ENCODE data around the gene MMRN2.

Gene MMRN2

DNA sequence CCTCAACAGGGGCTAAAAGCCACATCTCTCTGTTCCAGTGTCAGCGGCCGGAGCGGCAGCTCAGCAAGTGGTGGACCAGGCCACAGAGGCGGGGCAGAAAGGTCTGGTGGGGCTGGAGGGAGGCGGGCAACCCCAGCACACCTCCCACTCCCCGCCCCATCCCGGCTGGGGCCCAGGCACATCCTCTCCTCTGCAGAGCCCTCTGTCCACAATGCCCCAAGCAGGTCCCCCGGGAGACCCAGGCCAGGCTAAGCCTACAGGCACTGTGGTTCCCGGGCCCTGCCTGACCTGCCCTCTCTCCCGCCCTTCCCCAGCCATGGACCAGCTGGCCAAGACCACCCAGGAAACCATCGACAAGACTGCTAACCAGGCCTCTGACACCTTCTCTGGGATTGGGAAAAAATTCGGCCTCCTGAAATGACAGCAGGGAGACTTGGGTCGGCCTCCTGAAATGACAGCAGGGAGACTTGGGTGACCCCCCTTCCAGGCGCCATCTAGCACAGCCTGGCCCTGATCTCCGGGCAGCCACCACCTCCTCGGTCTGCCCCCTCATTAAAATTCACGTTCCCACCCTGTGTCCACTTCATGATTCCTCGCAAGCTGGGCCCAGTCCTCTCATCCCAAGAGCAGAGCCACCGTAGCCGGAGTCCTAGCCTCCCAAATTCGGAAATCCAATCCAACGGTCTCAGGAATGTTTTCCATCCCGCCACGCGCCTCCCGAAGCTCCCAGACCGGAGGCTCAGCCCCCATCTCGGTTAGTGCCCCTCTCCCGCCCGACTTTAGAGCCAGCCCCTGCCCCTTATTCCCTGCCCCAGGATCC lies 13.0 kb upstream of the MMRN2 start:
- peak; percentile 3 for DNase-seq (ENCODE audit: extremely low spot score)
- TF ChIP-seq ZNF384 (IDR thresholded peaks at IDR 0.05) = no peak
- TF ChIP-seq SP1 (IDR thresholded peaks at IDR 0.05) = no peak
- TF ChIP-seq FOXA1 (IDR thresholded peaks at IDR 0.05) = no peak
- no peak for TF ChIP-seq ELF4 (IDR thresholded peaks at IDR 0.05)
- TF ChIP-seq, protein P1, sequence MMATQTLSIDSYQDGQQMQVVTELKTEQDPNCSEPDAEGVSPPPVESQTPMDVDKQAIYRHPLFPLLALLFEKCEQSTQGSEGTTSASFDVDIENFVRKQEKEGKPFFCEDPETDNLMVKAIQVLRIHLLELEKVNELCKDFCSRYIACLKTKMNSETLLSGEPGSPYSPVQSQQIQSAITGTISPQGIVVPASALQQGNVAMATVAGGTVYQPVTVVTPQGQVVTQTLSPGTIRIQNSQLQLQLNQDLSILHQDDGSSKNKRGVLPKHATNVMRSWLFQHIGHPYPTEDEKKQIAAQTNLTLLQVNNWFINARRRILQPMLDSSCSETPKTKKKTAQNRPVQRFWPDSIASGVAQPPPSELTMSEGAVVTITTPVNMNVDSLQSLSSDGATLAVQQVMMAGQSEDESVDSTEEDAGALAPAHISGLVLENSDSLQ (IDR thresholded peaks at IDR 0.05) = no peak
- ChIA-PET POLR2A (no interaction called here), CTCF (interaction anchor here (1.3 kb wide), 1 partner anchor 25 kb away, joined by 3 read pairs; no protein-coding TSS in a partner anchor)

DNA sequence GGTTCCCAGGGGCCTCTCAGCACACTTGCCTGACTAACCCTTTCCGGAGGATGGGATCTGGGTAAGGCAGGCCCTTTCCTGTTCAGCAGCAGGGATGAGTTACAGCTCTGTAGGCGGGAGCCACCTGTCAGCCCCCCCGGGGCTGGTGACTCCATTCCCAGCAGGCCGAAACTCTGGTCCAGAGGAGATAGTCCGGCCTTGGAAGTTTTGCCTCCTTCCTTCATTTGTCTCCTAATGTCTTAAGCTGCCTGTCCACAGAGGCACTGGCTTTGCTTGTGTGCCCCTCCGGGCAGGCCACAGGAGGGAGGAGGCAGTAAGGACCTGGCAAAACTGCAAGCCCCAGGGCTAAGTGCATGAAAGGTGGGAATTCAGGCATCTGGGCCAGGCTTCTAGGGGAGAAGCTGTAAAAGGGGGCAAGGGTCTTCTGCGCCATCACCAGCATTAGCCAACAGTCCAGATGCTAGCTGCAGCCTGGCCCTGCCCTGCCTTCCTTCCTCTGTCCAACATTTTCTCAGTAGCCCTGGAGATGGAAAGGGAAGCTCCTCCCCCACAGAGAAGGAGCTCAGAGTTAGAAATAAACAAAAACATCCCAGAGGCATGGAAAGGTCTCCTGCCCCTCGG lies 12.1 kb upstream of the MMRN2 start:
- POLR2A ChIA-PET = no interaction called here
- CTCF ChIA-PET = interaction anchor here (1.3 kb wide), 1 partner anchor 24 kb away, joined by 3 read pairs; no protein-coding TSS in a partner anchor
- TF ChIP-seq, protein P1 (IDR thresholded peaks at IDR 0.05) = no peak
- TF ChIP-seq HDGF (IDR thresholded peaks at IDR 0.05; ENCODE audit: borderline replicate concordance) (no peak), BHLHE40 (IDR thresholded peaks at IDR 0.05; ENCODE audit: borderline replicate concordance) (no peak), TARDBP (IDR thresholded peaks at IDR 0.05) (no peak), FOXM1 (IDR thresholded peaks at IDR 0.05; ENCODE audit: borderline replicate concordance) (no peak), ARNT (IDR thresholded peaks at IDR 0.05) (no peak), FOXK2 (IDR thresholded peaks at IDR 0.05) (no peak), SP1 (IDR thresholded peaks at IDR 0.05) (no peak), ZNF384 (IDR thresholded peaks at IDR 0.05) (no peak), LEF1 (IDR thresholded peaks at IDR 0.05; ENCODE audit: borderline replicate concordance) (no peak), L3MBTL2 (conservative IDR thresholded peaks at IDR 0.05) (no peak), CTBP1 (IDR thresholded peaks at IDR 0.05; ENCODE audit: borderline replicate concordance) (no peak), SUZ12 (IDR thresholded peaks at IDR 0.05) (no peak), ELF4 (IDR thresholded peaks at IDR 0.05) (no peak), FOXA1 (IDR thresholded peaks at IDR 0.05) (no peak), NFRKB (IDR thresholded peaks at IDR 0.05) (no peak)
- no peak for DNase-seq (ENCODE audit: extremely low spot score)

DNA sequence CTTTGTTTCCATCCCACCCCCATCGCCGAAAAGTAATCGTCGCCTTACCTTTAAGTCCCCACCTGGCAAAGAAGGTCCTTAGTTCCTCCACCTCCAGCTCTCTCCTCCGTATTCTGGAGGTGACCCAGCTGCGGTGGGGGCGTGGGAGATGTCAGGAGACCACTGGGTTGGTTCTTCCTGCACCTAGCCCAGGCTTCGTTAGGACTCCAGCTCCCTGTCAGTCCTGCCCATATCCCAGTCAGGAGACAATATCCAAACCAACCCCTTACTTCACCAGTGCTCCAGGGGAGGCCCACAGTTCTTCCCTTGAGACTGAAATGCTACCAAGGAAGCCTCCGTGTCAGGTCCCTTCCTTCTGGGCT lies 11.6 kb upstream of the MMRN2 start:
- no peak for DNase-seq (ENCODE audit: extremely low spot score)
- CTCF ChIA-PET = interaction anchor here (1.3 kb wide), 1 partner anchor 24 kb away, joined by 3 read pairs; no protein-coding TSS in a partner anchor
- TF ChIP-seq FOXK2 (IDR thresholded peaks at IDR 0.05) = no peak
- TF ChIP-seq SP1 (IDR thresholded peaks at IDR 0.05) = no peak
- no peak for TF ChIP-seq ARNT (IDR thresholded peaks at IDR 0.05)
- no peak for TF ChIP-seq ELF4 (IDR thresholded peaks at IDR 0.05)
- TF ChIP-seq LEF1 (IDR thresholded peaks at IDR 0.05; ENCODE audit: borderline replicate concordance) = no peak
- no peak for TF ChIP-seq BHLHE40 (IDR thresholded peaks at IDR 0.05; ENCODE audit: borderline replicate concordance)
- TF ChIP-seq FOXM1 (IDR thresholded peaks at IDR 0.05; ENCODE audit: borderline replicate concordance) = no peak
- TF ChIP-seq NFRKB (IDR thresholded peaks at IDR 0.05) = no peak
- no peak for TF ChIP-seq CTBP1 (IDR thresholded peaks at IDR 0.05; ENCODE audit: borderline replicate concordance)
- no peak for TF ChIP-seq HDGF (IDR thresholded peaks at IDR 0.05; ENCODE audit: borderline replicate concordance)
- TF ChIP-seq SUZ12 (IDR thresholded peaks at IDR 0.05) = no peak
- TF ChIP-seq, protein P1 (IDR thresholded peaks at IDR 0.05) = no peak
- no peak for TF ChIP-seq ZNF384 (IDR thresholded peaks at IDR 0.05)
- POLR2A ChIA-PET = no interaction called here

DNA sequence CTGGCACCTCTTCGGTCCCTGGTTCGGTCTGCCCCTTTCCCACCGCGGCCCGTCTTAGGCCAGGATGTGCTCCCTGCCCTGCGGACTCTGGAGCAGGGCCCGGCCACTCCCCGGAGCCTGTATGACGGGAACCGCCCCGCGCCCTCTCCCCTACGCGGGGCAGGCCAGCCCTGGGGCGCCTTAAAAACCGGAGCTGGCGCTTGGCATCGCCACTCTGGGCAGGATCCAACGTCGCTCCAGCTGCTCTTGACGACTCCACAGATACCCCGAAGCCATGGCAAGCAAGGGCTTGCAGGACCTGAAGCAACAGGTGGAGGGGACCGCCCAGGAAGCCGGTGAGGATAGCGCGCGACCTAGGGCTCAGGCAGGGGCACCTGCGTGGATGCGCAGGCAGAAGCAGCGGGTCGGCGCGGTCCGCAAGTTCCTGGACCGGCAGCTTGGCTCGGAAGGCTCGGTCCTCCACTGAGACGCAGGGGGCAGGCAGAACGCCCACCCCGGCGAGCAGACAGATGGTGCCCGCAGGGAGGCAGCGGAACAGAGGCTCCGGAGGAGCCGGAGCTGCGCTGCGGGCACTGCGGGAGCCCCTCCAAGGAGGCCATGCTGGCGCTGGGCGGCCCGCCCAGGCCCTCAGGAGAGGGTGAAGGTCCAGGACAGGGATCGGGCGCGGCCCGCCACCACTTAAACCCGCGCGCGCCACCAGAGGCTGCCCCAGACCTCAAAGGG lies 11.0 kb upstream of the MMRN2 start, which contains the start of gene ADIRF:
Gene ADIRF (plus strand): TSS at position 212 of the 723 bp plus-strand sequence. CDS start 63 bp downstream, at position 275.
- ChIA-PET CTCF (interaction anchor here (1.0 kb wide), 1 partner anchor 29 kb away, joined by 8 read pairs; no protein-coding TSS in a partner anchor), POLR2A (no interaction called here)
- DNase-seq (ENCODE audit: extremely low spot score) = no peak
- TF ChIP-seq, protein P1 (IDR thresholded peaks at IDR 0.05) = no peak
- TF ChIP-seq LEF1 (IDR thresholded peaks at IDR 0.05; ENCODE audit: borderline replicate concordance) = no peak
- TF ChIP-seq FOXM1 (IDR thresholded peaks at IDR 0.05; ENCODE audit: borderline replicate concordance) = no peak

DNA sequence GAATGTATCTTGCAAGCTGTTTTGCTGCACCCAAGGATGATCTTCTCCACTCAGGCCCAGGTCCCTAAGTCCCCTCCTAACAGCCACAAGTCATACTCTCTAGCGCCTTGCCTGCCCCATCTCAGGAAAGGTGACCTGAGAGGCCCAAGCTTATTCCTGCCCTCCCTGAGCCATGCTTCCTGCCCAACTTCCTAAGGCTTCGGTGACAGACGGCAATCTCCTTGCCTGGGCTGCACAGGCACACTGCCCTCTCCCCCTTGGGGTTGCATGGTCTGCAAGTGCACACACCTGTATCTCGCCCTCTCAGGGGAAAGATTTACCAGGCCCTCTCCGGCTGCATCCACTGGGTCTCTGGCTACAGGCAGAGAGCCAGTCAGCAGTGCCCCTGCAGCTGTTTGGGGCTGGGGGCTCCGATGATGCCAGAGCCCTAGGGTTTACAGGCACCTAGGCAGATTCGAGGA lies 10.1 kb upstream of the MMRN2 start:
- DNase-seq (ENCODE audit: extremely low spot score) = no peak
- POLR2A ChIA-PET = no interaction called here
- CTCF ChIA-PET = interaction anchor here (1.0 kb wide), 1 partner anchor 29 kb away, joined by 8 read pairs; no protein-coding TSS in a partner anchor
- TF ChIP-seq SP1 (IDR thresholded peaks at IDR 0.05) (no peak), HDGF (IDR thresholded peaks at IDR 0.05; ENCODE audit: borderline replicate concordance) (no peak), ELF4 (IDR thresholded peaks at IDR 0.05) (no peak), FOXA1 (IDR thresholded peaks at IDR 0.05) (no peak), TARDBP (IDR thresholded peaks at IDR 0.05) (no peak), NFRKB (IDR thresholded peaks at IDR 0.05) (no peak), FOXM1 (IDR thresholded peaks at IDR 0.05; ENCODE audit: borderline replicate concordance) (no peak), ZNF384 (IDR thresholded peaks at IDR 0.05) (no peak), CTBP1 (IDR thresholded peaks at IDR 0.05; ENCODE audit: borderline replicate concordance) (no peak), L3MBTL2 (conservative IDR thresholded peaks at IDR 0.05) (no peak), LEF1 (IDR thresholded peaks at IDR 0.05; ENCODE audit: borderline replicate concordance) (no peak), SUZ12 (IDR thresholded peaks at IDR 0.05) (no peak), ARNT (IDR thresholded peaks at IDR 0.05) (no peak), FOXK2 (IDR thresholded peaks at IDR 0.05) (no peak), BHLHE40 (IDR thresholded peaks at IDR 0.05; ENCODE audit: borderline replicate concordance) (no peak)
- TF ChIP-seq, protein P1 (IDR thresholded peaks at IDR 0.05) = no peak
